GM21526 (cell line): ENCODE measurements around the gene GGTLC2.
"Not testable (repeated sequence)": the region's sequence is repeated elsewhere in the genome, so short reads cannot be mapped to it uniquely, and the experiment has no call there.

Source experiments
- ATAC-seq: cut with Tn5 transposase; IDR thresholded peaks from one replicate; pipeline ENCODE4 v1.9.1; 2021; ENCODE audit warnings: moderate library complexity; ENCODE audit not compliant: unreplicated experiment, low FRiP score

GGTLC2 gene

GRCh38 chr22:22666307-22667091, 22.1 kb downstream of the GGTLC2 start:
- ATAC-seq, result no peak

GRCh38 chr22:22667966-22668880, 23.8 kb downstream of the GGTLC2 start:
- ATAC-seq, result no peak

DNA sequence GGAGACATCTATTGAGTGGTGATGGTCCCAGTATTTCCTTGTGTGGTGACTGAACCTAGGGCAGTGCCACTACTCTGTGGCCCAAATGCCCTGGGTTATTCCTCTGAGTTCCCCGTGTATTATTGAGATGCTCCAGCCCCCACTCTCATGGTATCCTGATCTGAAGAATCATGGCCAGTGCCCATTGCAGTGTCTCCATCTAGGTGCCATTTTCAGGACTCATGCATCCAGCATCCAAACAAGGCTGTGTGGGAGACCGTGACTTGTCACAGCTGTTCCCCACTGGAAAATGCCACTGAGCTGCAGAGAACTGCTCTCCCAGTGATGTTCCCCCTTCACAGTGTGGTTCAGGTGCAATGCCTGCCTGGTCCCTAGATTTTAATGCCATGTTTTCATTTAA, 24.7 kb downstream of the GGTLC2 start:
- ATAC-seq, result no peak

GRCh38 chr22:22670076-22670795, 25.8 kb downstream of the GGTLC2 start:
- ATAC-seq, result no peak

DNA sequence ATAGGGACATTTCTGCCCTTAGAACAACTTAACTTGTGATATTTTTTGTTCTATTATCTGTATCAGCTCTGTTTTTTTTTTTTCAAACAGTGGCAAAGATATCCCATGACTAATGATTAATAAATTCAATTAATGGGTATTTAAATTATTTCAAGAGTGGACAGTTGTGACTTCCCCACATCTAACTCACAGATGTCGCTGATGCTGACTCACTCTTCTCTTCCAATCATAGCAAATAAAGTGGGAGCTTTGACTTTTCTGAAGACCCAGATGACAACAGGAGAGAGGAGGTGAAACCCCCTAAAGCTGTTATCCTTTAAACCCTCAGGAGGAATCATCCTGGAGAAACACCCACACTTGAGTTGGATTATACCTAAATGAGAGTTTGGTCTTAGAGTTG, 27.1 kb downstream of the GGTLC2 start:
- ATAC-seq, result no peak

- ATAC-seq, result no peak
These were observed 28.7 kb downstream of the GGTLC2 start for GRCh38 chr22:22673099-22673498.

GRCh38 chr22:22673628-22674027, 29.2 kb downstream of the GGTLC2 start:
- ATAC-seq, result no peak

DNA sequence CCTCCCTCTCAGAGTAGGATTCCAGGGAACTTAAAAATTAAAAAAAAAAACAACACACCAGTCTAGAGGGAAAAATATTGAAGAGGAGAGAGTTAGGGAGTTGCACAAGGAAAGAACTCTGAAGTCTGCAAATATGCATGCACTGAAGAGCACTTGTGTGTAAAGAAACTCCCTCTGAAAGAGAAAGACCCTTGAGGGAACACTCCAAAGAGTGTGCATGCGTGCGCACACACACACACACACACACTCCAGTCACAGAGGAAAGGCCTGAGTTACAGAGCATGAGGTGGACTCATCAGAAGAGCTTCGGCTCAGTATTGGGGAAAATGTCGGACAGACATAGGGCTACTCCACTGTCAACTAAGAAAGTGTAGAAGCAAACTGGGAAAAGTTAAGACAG, 30.1 kb downstream of the GGTLC2 start:
- no peak for ATAC-seq

GRCh38 chr22:22678970-22679369, 34.6 kb downstream of the GGTLC2 start:
- ATAC-seq, result no peak

- ATAC-seq, result no peak
These were observed 36.0 kb downstream of the GGTLC2 start for GRCh38 chr22:22680396-22680795.

- ATAC-seq, result no peak
These were observed 36.9 kb downstream of the GGTLC2 start for GRCh38 chr22:22681221-22681739.

DNA sequence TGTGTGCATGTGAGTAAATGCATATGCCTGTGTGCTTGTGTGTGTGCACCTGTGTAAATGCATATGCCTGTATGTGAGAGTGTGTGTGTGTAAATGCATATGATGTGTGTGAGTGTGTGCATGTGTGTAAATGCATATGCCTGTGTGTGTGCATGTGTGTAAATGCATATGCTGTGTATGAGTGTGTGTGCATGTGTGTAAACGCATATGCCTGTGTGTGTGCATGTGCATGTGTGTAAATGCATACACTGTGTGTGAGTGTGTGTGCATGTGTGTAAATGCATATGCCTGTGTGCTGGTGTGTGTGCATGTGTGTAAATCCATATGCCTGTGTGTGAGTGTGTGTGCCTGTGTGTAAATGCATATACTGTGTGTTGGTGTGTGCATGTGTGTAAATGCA, 37.8 kb downstream of the GGTLC2 start:
- no peak for ATAC-seq

DNA sequence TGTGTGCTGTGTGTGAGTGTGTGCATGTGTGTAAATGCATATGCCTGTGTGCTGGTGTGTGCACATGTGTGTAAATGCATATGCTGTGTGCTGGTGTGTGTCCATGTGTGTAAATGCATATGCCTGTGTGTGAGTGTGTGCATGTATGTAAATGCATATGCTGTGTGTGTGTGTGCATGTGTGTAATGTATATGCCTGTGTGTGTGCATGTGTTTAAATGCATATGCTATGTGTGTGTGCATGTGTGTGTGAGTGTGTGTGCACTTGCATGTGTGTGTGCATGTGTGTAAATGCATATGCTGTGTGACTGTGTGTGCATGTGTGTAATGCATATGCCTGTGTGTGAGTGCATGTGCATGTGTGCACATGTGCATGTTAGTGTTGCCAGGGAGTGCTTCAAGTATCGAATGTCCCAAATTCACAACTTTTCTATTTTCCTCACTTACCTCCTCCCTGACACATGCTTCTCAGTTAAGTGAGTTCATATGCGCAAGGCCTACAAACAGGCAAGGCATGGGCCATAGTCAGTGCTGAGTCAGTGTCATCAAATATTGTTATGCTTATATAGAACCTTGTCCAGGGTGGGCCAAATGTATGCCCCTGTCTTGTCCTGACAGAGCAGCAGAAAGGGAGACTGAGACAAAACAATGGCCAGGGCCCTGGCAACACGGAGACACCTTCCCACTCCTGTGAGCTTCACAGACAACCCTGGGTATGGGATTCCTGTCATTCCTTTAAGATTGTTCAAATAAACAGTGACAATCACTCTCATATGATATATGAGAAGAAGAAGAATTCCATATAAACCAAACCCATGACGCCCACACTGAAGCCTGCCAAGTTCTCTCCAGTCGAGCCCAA, 38.6 kb downstream of the GGTLC2 start:
- no peak for ATAC-seq

DNA sequence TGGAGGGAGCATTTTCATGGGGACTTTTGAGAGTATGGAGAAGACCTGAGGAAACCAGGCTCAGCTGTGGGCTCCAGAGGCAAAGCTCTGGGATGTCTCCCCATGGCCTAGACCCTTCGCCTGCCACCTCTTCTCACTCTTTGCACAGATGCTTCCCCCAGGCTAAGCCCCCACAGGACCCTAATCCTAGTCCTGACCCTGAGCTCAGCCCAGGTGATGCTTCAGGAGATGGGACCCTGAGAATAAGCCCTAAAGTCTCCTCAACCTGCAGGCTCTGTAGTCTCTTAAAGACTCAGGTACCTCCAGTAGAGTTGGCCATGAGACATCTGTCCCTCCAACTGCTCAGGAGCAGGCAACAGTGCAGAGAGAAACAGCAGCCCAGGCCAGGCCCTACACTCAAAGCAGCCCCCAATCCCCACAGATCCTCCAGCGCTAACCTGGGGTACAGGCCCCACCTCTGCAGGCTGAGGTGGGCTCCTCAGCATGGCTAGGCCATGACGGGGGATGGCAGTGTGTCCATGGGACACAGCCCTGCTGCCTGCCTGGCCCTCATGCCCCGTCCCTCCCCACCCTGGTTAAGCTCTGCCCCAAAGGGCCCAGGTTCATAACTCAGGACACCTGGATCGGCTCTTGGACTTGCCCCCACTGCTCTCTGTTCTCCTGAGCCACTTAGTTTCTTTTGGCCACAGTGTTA, 39.4 kb downstream of the GGTLC2 start:
- ATAC-seq, result no peak

- no peak for ATAC-seq
These were observed 40.5 kb downstream of the GGTLC2 start for GRCh38 chr22:22684580-22685561.

- no peak for ATAC-seq
These were observed 41.2 kb downstream of the GGTLC2 start for GRCh38 chr22:22685586-22685985.

DNA sequence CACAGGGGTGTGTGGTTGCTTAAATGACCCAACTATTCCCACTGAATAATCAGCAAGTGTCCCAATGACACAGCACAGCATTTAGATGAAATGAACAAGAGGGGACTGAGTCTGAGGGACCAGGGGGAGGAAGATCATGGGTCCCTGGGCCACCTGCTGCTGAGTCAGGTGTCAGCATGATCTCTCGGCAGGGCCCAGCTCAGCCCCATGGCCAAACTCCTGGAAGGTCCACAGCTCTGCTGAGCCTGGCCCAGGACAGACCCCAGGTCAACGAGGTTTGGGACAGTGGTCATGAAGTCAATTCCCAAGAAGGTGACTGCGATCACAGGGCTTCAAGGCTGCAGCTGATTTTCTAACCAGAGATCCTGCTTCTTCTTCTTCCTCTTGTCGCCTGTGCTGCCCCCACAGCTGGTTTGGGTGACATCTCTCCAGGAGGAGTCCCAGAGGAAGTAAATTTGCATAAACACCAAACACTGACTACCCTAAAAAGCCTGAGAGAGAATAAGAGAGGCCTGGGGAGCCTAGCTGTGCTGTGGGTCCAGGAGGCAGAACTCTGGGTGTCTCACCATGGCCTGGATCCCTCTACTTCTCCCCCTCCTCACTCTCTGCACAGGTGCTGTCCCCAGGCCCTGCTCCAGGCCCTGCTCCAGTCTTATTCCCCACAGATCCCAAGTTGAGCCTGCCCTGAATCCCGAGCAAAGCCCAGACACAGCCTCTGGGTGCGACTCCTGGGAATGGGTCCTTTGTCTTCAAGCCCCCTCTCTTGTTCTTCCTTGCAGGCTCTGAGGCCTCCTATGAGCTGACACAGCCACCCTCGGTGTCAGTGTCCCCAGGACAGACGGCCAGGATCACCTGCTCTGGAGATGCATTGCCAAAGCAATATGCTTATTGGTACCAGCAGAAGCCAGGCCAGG, 42.0 kb downstream of the GGTLC2 start:
- not testable (repeated sequence) for ATAC-seq
